PC-9 (cell line): Measurements from ENCODE around the gene APCDD1L.

Source experiments
- EZH2 ChIP-seq: fragments of 200-600 bp; sonication (generic); IDR thresholded peaks from 2 replicates; pipeline ENCODE4 v1.8.0; 2017; ENCODE audit warnings: antibody characterized with exemption, low read depth
- TF ChIP-seq, protein P1 (sequence below): fragments of 200-600 bp; sonication (generic); conservative IDR thresholded peaks from 2 replicates; pipeline ENCODE4 v1.6.1; 2017; ENCODE audit warnings: mixed run types, antibody characterized with exemption, mild to moderate bottlenecking, moderate library complexity

- TF ChIP-seq, protein P1, sequence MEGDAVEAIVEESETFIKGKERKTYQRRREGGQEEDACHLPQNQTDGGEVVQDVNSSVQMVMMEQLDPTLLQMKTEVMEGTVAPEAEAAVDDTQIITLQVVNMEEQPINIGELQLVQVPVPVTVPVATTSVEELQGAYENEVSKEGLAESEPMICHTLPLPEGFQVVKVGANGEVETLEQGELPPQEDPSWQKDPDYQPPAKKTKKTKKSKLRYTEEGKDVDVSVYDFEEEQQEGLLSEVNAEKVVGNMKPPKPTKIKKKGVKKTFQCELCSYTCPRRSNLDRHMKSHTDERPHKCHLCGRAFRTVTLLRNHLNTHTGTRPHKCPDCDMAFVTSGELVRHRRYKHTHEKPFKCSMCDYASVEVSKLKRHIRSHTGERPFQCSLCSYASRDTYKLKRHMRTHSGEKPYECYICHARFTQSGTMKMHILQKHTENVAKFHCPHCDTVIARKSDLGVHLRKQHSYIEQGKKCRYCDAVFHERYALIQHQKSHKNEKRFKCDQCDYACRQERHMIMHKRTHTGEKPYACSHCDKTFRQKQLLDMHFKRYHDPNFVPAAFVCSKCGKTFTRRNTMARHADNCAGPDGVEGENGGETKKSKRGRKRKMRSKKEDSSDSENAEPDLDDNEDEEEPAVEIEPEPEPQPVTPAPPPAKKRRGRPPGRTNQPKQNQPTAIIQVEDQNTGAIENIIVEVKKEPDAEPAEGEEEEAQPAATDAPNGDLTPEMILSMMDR: no peak
- no peak for TF ChIP-seq EZH2
Observed at GRCh38 chr20:58538752-58539151, 23.6 kb upstream of the APCDD1L start.
